ENCODE data around the gene MB.
"Not testable (repeated sequence)": the region's sequence is repeated elsewhere in the genome, so short reads cannot be mapped to it uniquely, and the experiment has no call there.

GRCh38 chr22:35623885-35624284 lies 6.8 kb upstream of the MB start:
- not testable (repeated sequence) for TF ChIP-seq POLR2A (IDR thresholded peaks at IDR 0.05); CTCF (IDR thresholded peaks at IDR 0.05 in 4 of 5, conservative IDR thresholded peaks at IDR 0.05 in 1 of 5)
